GM19025 (cell line): ENCODE results near the gene ANKRD22.
"Not testable (repeated sequence)": the region's sequence is repeated elsewhere in the genome, so short reads cannot be mapped to it uniquely, and the experiment has no call there.

Source experiments
- ATAC-seq: cut with Tn5 transposase; IDR thresholded peaks from one replicate; pipeline ENCODE4 v1.9.1; 2021; ENCODE audit warnings: mild to moderate bottlenecking, low read depth, moderate library complexity; ENCODE audit not compliant: unreplicated experiment

The ANKRD22 gene

GRCh38 chr10:88851706-88852105, at the start of gene ANKRD22:
ANKRD22 (minus strand) TSS chr10:88851844; CDS start chr10:88851607, 237 bp downstream.
- ATAC-seq, result no peak

GRCh38 chr10:88899886-88900285, 48.2 kb upstream of the ANKRD22 start:
- no peak for ATAC-seq

GRCh38 chr10:88898727-88899126, 47.1 kb upstream of the ANKRD22 start:
- ATAC-seq, result no peak

- no peak for ATAC-seq
These were observed 45.6 kb upstream of the ANKRD22 start for GRCh38 chr10:88896994-88897853.

- ATAC-seq, result no peak
These were observed 44.8 kb upstream of the ANKRD22 start for GRCh38 chr10:88896372-88896993.

- no peak for ATAC-seq
These were observed 43.6 kb upstream of the ANKRD22 start for GRCh38 chr10:88895250-88895649.

- no peak for ATAC-seq
These were observed 42.0 kb upstream of the ANKRD22 start for GRCh38 chr10:88893611-88894010.

GRCh38 chr10:88892222-88892967, 40.8 kb upstream of the ANKRD22 start:
- ATAC-seq, result no peak

GRCh38 chr10:88890681-88891381, 39.2 kb upstream of the ANKRD22 start:
- no peak for ATAC-seq

- ATAC-seq, result peak; percentile 78
These were observed 38.1 kb upstream of the ANKRD22 start for GRCh38 chr10:88889559-88890337.

- no peak for ATAC-seq
These were observed 37.3 kb upstream of the ANKRD22 start for GRCh38 chr10:88888810-88889445.

- no peak for ATAC-seq
These were observed 34.9 kb upstream of the ANKRD22 start for GRCh38 chr10:88886557-88886956.

GRCh38 chr10:88883448-88883809, 31.8 kb upstream of the ANKRD22 start:
- ATAC-seq, result no peak

- not testable (repeated sequence) for ATAC-seq
These were observed 31.2 kb upstream of the ANKRD22 start for GRCh38 chr10:88882646-88883447.

- ATAC-seq, result no peak
These were observed 30.4 kb upstream of the ANKRD22 start for GRCh38 chr10:88881922-88882645.

- no peak for ATAC-seq
These were observed 29.7 kb upstream of the ANKRD22 start for GRCh38 chr10:88881320-88881719.

GRCh38 chr10:88880282-88881076, 28.8 kb upstream of the ANKRD22 start:
- peak; percentile 80 for ATAC-seq
